ENCODE measurements around the gene ITGA4.

ITGA4 gene

GRCh38 chr2:181585732-181586131 is 128.5 kb downstream of the ITGA4 start:
- DNase-seq (no peak), ATAC-seq (replicated peaks) (no peak)
- Mint-ChIP-seq H3K9me3 (no peaks in the 10 kb centered on the region), H3K4me3 (no peak overlapping the region), H3K36me3 (no peaks in the 10 kb centered on the region), H3K4me1 (peaks cover 11 to 18% of the 10 kb centered on the region in 2 donors), H3K27ac (no peak overlapping the region), H3K27me3 (peaks cover 10 to 12% of the 10 kb centered on the region in 2 donors)

Measured in stimulated activated naive B cell treated with anti-CD40 and anti-IgM and Interleukin-4, amounts not matched to agents 10 μg/mL and 1 μg/mL and 100 μg/mL, for 72 hours (primary cell).